ENCODE data around the gene JAK1.

- TF ChIP-seq POLR2AphosphoS5 (IDR thresholded peaks at IDR 0.05) = no peak
- TF ChIP-seq, protein P1, sequence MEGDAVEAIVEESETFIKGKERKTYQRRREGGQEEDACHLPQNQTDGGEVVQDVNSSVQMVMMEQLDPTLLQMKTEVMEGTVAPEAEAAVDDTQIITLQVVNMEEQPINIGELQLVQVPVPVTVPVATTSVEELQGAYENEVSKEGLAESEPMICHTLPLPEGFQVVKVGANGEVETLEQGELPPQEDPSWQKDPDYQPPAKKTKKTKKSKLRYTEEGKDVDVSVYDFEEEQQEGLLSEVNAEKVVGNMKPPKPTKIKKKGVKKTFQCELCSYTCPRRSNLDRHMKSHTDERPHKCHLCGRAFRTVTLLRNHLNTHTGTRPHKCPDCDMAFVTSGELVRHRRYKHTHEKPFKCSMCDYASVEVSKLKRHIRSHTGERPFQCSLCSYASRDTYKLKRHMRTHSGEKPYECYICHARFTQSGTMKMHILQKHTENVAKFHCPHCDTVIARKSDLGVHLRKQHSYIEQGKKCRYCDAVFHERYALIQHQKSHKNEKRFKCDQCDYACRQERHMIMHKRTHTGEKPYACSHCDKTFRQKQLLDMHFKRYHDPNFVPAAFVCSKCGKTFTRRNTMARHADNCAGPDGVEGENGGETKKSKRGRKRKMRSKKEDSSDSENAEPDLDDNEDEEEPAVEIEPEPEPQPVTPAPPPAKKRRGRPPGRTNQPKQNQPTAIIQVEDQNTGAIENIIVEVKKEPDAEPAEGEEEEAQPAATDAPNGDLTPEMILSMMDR (IDR thresholded peaks at IDR 0.05) = no peak
- no peak for TF ChIP-seq EP300 (IDR thresholded peaks at IDR 0.05)
Observed at GRCh38 chr1:64976361-64976760, 10.0 kb upstream of the JAK1 start.
